ENCODE results near the gene SIRT7.

- TF ChIP-seq CTCF (conservative IDR thresholded peaks at IDR 0.05; ENCODE audit: low read depth, low read length) (no peak), EZH2 (IDR thresholded peaks at IDR 0.05; ENCODE audit: low read length, unreplicated experiment) (no peak)
Measured at GRCh38 chr17:81917565-81918332, at the start of gene SIRT7.

Data from PC-3 (cell line).